HG02763 (cell line): ENCODE data around the gene GPX6.
"Not testable (repeated sequence)": the region's sequence is repeated elsewhere in the genome, so short reads cannot be mapped to it uniquely, and the experiment has no call there.

Source experiments
- ATAC-seq: cut with Tn5 transposase; IDR thresholded peaks from one replicate; pipeline ENCODE4 v1.9.1; 2021; ENCODE audit warnings: mild to moderate bottlenecking, moderate library complexity; ENCODE audit not compliant: unreplicated experiment

Gene GPX6

DNA sequence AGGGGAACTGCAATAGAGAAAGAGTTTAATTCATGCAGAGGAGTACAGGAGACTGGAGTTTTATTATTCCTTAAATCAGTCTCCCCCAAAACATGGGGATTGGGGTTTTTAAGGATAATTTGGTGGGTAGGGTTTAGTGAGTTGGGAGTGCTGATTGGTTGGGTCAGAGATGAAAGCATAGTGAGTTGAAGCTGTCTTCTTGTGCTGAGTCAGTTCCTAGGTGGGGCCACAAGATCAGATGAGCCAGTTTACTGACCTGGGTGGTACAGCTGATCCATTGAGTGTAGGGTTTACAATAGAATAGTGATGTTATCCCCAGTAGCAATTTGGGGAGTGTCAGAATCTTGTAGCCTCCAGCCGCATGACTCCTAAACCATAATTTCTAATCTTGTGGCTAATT lies 29.1 kb downstream of the GPX6 start:
- ATAC-seq = no peak

GRCh38 chr6:28485482-28485881 lies 30.1 kb downstream of the GPX6 start:
- no peak for ATAC-seq

GRCh38 chr6:28480253-28480932 lies 35.2 kb downstream of the GPX6 start:
- ATAC-seq = no peak

DNA sequence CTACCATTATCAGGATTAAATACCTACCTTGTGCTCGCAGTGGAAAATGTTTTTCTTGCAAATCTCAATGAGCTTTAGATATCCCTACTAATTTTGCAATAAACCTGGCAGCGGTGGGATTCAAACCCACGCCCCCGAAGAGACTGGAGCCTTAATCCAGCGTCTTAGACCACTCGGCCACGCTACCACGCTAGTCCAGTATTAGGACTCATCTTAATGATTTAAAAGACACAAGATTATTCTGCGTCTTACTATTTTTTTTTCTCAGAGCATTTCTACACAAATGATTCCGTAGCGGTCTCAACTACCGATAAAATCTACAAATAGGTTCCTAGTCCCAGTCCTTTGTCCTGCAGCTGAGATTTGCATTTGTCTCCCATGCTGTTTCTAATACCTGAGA lies 37.1 kb downstream of the GPX6 start:
- no peak for ATAC-seq

- no peak for ATAC-seq
These were observed 41.0 kb downstream of the GPX6 start for GRCh38 chr6:28474441-28475219.

- not testable (repeated sequence) for ATAC-seq
These were observed 46.3 kb downstream of the GPX6 start for GRCh38 chr6:28469153-28469745.

DNA sequence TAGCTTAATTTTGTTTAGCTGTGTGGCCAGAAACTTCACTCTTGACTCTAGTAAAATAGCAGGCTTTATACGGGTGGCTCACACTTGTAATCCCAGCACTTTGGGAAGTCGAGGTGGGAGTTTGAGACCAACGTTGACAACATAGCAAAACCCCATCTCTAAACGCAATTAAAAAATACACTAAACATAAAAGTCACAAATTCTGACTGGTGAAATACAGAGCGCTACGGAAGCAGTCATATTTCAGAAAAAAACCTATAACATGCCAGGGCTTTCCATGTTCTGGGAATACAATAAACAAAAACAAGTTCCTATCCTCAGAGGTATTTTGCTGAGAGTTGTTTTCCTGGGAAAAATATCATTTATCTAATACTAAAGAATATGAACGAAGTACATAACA lies 47.5 kb downstream of the GPX6 start:
- no peak for ATAC-seq

DNA sequence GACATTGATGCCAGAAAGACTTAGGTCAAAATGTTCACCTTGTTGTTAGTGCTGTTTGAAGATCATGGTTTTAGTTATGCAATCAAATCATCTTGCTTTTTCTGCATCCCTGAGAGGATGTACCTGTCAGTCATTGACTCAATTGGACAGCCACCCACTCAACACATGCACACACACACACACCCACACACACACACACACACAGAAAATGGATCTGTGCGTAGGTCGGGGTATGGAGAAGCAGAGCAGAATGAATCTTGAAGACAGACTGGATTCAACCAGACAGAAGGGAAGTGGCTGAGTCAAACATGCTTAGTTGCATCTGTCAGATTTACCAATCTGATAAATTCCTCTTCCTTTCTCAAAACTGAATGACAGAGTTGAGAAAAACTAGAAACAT lies 53.2 kb downstream of the GPX6 start:
- ATAC-seq = no peak

GRCh38 chr6:28458568-28458967 lies 57.0 kb downstream of the GPX6 start:
- no peak for ATAC-seq
